NCI-H82 (cell line): ENCODE measurements around the gene FANCE.
A peak's percentile ranks its signal among the peaks of the same experiment; 100 is the strongest.

Experiments
- DNase-seq: peaks from one replicate; lab custom pipeline; 2025; lab: John Stamatoyannopoulos, UW

Gene FANCE

GRCh38 chr6:35468181-35468979 is 16.2 kb downstream of the FANCE start, which contains the start of gene RPL10A:
Gene RPL10A, plus strand, starts transcription at chr6:35468401. Its CDS starts 34 bp downstream, at chr6:35468435.
- peak; percentile 99 for DNase-seq

GRCh38 chr6:35468980-35469750 is 17.0 kb downstream of the FANCE start:
- peak; percentile 63 for DNase-seq

- DNase-seq: peak; percentile 75
Measured at GRCh38 chr6:35469751-35470662, 17.9 kb downstream of the FANCE start.

GRCh38 chr6:35470663-35471120 is 18.6 kb downstream of the FANCE start:
- no peak for DNase-seq

GRCh38 chr6:35471836-35472345 is 19.8 kb downstream of the FANCE start:
- no peak for DNase-seq

GRCh38 chr6:35473075-35473849 is 21.1 kb downstream of the FANCE start:
- DNase-seq: peak; percentile 52

GRCh38 chr6:35473850-35474130 is 21.7 kb downstream of the FANCE start:
- peak; percentile 77 for DNase-seq

- DNase-seq: peak; percentile 77
Measured at GRCh38 chr6:35474131-35474941, 22.2 kb downstream of the FANCE start.

GRCh38 chr6:35474942-35475570 is 22.9 kb downstream of the FANCE start:
- peak; percentile 65 for DNase-seq

GRCh38 chr6:35475573-35475972 is 23.4 kb downstream of the FANCE start:
- DNase-seq: no peak

GRCh38 chr6:35476004-35476403 is 23.9 kb downstream of the FANCE start:
- DNase-seq: no peak

- no peak for DNase-seq
Measured at GRCh38 chr6:35477028-35477427, 24.9 kb downstream of the FANCE start.

- no peak for DNase-seq
Measured at GRCh38 chr6:35477551-35478179, 25.5 kb downstream of the FANCE start.

- no peak for DNase-seq
Measured at GRCh38 chr6:35478259-35478658, 26.1 kb downstream of the FANCE start.

- no peak for DNase-seq
Measured at GRCh38 chr6:35480176-35480575, 28.0 kb downstream of the FANCE start.

- no peak for DNase-seq
Measured at GRCh38 chr6:35481226-35481625, 29.1 kb downstream of the FANCE start.

GRCh38 chr6:35483062-35483461 is 30.9 kb downstream of the FANCE start:
- DNase-seq: no peak

GRCh38 chr6:35483490-35483889 is 31.4 kb downstream of the FANCE start:
- peak; percentile 61 for DNase-seq

- peak; percentile 46 for DNase-seq
Measured at GRCh38 chr6:35483893-35484645, 31.9 kb downstream of the FANCE start.
